Liver (tissue), 3 donors: ENCODE data around the gene PRKX.
"Not testable (repeated sequence)": the region's sequence is repeated elsewhere in the genome, so short reads cannot be mapped to it uniquely, and the experiment has no call there.

Experiments used
- CTCF ChIP-seq: fragments of 150-350 bp; IDR thresholded peaks from 2 replicates; pipeline ENCODE4 v1.5.1; 2017; ENCODE audit warnings: improper control_type of control experiment, low read depth, low read length; ENCODE audit not compliant: missing input control
- FOXA1 ChIP-seq: IDR thresholded peaks from 2 replicates; pipeline ENCODE4 v1.6.1; 2016; ENCODE audit warnings: antibody characterized with exemption
- JUND ChIP-seq, 2 donors: IDR thresholded peaks; 2 replicates each; pipeline ENCODE4 v1.6.1; 2016; ENCODE audit warnings: antibody characterized with exemption in 2 of 2
- RAD21 ChIP-seq, 2 donors: IDR thresholded peaks; 2 replicates each; pipeline ENCODE4 v1.6.1; 2016; ENCODE audit warnings: antibody characterized with exemption in 2 of 2, mild to moderate bottlenecking in 2 of 2
- SP1 ChIP-seq: IDR thresholded peaks from 2 replicates; pipeline ENCODE4 v1.6.1; 2018; ENCODE audit warnings: antibody characterized with exemption, mild to moderate bottlenecking
- YY1 ChIP-seq: IDR thresholded peaks from 2 replicates; pipeline ENCODE4 v1.6.1; 2016; ENCODE audit warnings: antibody characterized with exemption, mild to moderate bottlenecking
- TF ChIP-seq, protein P1 (sequence below): IDR thresholded peaks from 2 replicates; pipeline ENCODE4 v1.6.1; 2016; ENCODE audit warnings: antibody characterized with exemption
- donor health status: healthy.
- donor health status: healthy.

DNA sequence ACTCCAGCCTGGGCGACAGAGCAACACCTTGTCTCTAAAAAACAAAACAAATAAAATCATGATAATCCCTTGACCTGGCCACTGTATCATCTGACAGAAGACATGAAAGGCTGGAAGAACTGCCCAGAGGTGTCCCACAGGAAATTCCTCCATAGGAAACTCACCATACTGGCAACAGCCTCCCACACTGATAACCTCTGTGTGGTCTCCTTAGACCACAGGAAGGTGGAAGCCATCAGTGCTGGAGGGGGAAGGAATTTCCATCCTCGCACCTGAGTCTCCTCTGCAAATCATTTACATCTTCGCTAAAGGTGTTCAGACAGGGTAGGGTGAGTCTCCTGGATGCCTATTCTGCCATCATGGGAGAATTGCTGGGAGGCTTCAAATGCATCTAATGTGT, 10.2 kb downstream of the PRKX start:
- TF ChIP-seq CTCF; RAD21 (IDR thresholded peaks at IDR 0.05); JUND (IDR thresholded peaks at IDR 0.05); YY1; FOXA1; SP1: not testable (repeated sequence)
- TF ChIP-seq, protein P1, sequence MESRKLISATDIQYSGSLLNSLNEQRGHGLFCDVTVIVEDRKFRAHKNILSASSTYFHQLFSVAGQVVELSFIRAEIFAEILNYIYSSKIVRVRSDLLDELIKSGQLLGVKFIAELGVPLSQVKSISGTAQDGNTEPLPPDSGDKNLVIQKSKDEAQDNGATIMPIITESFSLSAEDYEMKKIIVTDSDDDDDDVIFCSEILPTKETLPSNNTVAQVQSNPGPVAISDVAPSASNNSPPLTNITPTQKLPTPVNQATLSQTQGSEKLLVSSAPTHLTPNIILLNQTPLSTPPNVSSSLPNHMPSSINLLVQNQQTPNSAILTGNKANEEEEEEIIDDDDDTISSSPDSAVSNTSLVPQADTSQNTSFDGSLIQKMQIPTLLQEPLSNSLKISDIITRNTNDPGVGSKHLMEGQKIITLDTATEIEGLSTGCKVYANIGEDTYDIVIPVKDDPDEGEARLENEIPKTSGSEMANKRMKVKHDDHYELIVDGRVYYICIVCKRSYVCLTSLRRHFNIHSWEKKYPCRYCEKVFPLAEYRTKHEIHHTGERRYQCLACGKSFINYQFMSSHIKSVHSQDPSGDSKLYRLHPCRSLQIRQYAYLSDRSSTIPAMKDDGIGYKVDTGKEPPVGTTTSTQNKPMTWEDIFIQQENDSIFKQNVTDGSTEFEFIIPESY: not testable (repeated sequence)
